Activated T-helper 2 cell treated with anti-CD3 and anti-CD28 coated beads, Interferon-gamma antibody, Interleukin-2, Interleukin-4, amounts not matched to agents 10 μg/mL and 5 μg/mL and 100 μg/mL, durations not matched to agents 14 hours and 24 hours and 36 hours (primary cell): ENCODE measurements around the gene SYT9. TPM values are rescaled to one million over a fixed set of nuclear protein-coding genes. Genes with fewer than 3 reads are reported as not detected.

Source experiments
- DNase-seq: peaks from one replicate; pipeline ENCODE4 v3.0.0; 2021; ENCODE audit warnings: low spot score
- H3K27ac Mint-ChIP-seq: one replicate; pipeline ENCODE4 v1.8.0; 2021; ENCODE audit warnings: mixed read lengths
- H3K27me3 Mint-ChIP-seq: one replicate; pipeline ENCODE4 v1.8.0; 2021; ENCODE audit warnings: low read depth, mixed read lengths
- H3K36me3 Mint-ChIP-seq: one replicate; pipeline ENCODE4 v1.8.0; 2021; ENCODE audit warnings: low read depth, mixed read lengths
- H3K4me1 Mint-ChIP-seq: one replicate; pipeline ENCODE4 v1.8.0; 2021; ENCODE audit warnings: low read depth, mixed read lengths
- H3K4me3 Mint-ChIP-seq: one replicate; pipeline ENCODE4 v1.8.0; 2021; ENCODE audit warnings: low read depth, mild to moderate bottlenecking, moderate library complexity, mixed read lengths
- H3K9me3 Mint-ChIP-seq: one replicate; pipeline ENCODE4 v1.8.0; 2021; ENCODE audit warnings: mixed read lengths
- intact Hi-C: fragments of 100-400 bp; cut with micrococcal nuclease; formaldehyde crosslinking; loops from one replicate; pipeline ENCODE4 v1.15.1; 2023
- total RNA-seq: library from RNA; stranded (reverse); gene quantifications from 2 replicates; pipeline ENCODE4 v1.2.3, GENCODE V29; 2022

The SYT9 gene
- total RNA-seq, 1 donor from 2014 or later = not detected

DNA sequence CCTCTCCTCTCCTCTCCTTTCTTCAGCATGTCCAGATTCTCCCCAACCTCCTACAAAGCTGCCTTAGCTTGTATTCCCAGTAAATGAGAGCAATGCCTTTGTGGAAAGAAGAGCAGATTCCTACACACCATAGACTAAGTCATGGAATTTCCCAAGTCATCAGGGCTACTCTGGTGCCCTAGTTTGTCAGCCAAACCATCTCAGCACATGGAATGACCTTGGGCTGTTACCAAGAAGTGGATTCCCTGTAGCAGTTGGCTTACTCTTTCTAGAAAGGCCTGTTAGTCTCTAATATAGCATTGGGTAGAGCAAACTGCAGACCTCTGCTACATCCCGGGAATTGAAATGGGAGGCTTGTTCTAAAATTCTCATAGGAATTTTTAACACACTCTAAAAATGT is 124.7 kb downstream of the SYT9 start:
- intact Hi-C loops = no loop called here
- no peaks in the 10 kb centered on the region for H3K4me1 Mint-ChIP-seq
- H3K4me3 Mint-ChIP-seq = no peak overlapping the region
- no peaks in the 10 kb centered on the region for H3K36me3 Mint-ChIP-seq
- H3K9me3 Mint-ChIP-seq = no peaks in the 10 kb centered on the region
- H3K27me3 Mint-ChIP-seq = peaks cover 2% of the 10 kb centered on the region
- no peak overlapping the region for H3K27ac Mint-ChIP-seq
- no peak for DNase-seq

DNA sequence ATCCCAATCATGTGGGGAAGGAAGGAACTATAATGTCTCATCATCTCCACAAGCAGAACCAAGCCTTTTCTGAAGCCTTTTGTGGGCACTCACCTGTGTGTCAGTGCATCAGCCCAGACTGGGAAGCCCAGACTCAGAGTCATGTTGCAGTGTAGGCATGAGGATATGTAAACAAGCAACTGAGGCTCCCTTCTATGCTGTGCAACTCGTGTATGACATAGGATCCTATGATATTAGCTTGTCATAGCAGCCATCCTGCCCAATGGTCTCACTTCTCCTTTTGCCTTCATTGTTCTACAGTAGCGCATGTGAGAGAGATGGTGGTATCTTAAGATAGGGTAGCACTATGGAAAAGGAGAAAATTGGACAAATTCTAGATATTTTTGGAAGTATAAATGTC is 130.2 kb downstream of the SYT9 start:
- Mint-ChIP-seq H3K27ac (no peak overlapping the region), H3K4me3 (no peak overlapping the region), H3K4me1 (no peaks in the 10 kb centered on the region), H3K36me3 (no peaks in the 10 kb centered on the region), H3K9me3 (no peaks in the 10 kb centered on the region), H3K27me3 (peaks cover 2% of the 10 kb centered on the region)
- intact Hi-C loops = no loop called here
- DNase-seq = no peak

DNA sequence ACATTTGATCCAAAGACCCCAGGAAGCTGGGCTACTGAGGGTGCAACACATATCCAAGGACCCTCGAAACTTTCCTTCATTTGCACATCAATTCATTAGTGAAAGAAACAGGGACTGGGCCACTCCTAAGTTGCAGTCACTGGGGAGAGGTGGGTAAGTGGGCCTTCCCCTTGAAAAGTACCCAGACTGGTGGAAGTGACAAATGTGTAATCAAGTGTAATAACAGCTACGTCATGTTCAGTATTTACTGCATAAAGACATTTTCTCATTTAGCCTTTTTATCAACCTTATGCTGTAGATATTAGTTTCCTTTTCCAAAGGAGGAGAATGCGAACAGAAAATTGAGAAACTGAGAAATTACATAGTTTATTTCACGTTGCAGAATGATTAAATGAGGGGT is 131.7 kb downstream of the SYT9 start:
- no peak overlapping the region for H3K4me3 Mint-ChIP-seq
- no peak overlapping the region for H3K27ac Mint-ChIP-seq
- no peaks in the 10 kb centered on the region for H3K36me3 Mint-ChIP-seq
- no peaks in the 10 kb centered on the region for H3K4me1 Mint-ChIP-seq
- no peak for DNase-seq
- intact Hi-C loops = no loop called here
- H3K9me3 Mint-ChIP-seq = no peaks in the 10 kb centered on the region
- no peaks in the 10 kb centered on the region for H3K27me3 Mint-ChIP-seq

DNA sequence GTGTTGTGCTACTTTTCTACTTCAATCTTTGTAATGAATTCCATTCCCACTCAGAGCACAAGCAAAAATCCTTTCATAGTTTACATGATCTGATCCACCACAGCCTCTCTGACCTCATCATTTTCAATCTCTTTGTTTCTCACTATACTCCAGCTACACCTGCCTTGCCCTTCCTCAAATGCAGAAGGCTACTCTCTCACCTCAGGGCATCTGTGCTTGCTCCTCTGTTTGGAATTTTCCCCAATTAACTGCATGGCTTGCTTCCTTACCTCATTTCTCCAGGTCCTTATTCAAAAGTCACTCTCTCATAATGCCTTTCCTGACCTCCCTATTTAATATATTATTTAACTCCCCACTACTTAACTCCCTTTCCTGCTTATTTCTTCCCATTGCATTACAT is 133.0 kb downstream of the SYT9 start:
- no peak for DNase-seq
- H3K9me3 Mint-ChIP-seq = no peaks in the 10 kb centered on the region
- H3K27ac Mint-ChIP-seq = no peak overlapping the region
- no peaks in the 10 kb centered on the region for H3K4me1 Mint-ChIP-seq
- intact Hi-C loops = no loop called here
- no peak overlapping the region for H3K4me3 Mint-ChIP-seq
- H3K27me3 Mint-ChIP-seq = no peaks in the 10 kb centered on the region
- H3K36me3 Mint-ChIP-seq = no peaks in the 10 kb centered on the region

DNA sequence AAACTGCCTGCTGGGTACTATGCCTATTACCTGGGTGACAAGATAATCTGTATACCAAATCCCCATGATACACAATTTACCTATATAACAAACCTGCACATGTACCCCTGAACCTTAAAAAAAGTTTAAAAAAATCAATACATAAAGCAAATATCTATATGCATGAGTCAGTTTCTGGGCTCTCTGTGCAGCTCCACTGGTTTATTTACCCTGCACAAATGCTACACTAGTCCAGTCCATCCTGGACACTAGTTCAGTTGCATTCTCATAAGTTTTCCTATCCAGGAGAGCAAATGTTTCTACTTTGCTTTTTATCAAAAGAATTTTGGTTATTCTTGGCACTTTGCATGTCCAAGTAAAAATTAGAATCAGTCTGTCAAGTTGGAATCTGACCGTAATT is 133.8 kb downstream of the SYT9 start:
- Mint-ChIP-seq H3K36me3 (no peaks in the 10 kb centered on the region), H3K4me3 (no peak overlapping the region), H3K27ac (no peak overlapping the region), H3K9me3 (no peaks in the 10 kb centered on the region), H3K4me1 (no peaks in the 10 kb centered on the region), H3K27me3 (no peaks in the 10 kb centered on the region)
- intact Hi-C loops = no loop called here
- no peak for DNase-seq

DNA sequence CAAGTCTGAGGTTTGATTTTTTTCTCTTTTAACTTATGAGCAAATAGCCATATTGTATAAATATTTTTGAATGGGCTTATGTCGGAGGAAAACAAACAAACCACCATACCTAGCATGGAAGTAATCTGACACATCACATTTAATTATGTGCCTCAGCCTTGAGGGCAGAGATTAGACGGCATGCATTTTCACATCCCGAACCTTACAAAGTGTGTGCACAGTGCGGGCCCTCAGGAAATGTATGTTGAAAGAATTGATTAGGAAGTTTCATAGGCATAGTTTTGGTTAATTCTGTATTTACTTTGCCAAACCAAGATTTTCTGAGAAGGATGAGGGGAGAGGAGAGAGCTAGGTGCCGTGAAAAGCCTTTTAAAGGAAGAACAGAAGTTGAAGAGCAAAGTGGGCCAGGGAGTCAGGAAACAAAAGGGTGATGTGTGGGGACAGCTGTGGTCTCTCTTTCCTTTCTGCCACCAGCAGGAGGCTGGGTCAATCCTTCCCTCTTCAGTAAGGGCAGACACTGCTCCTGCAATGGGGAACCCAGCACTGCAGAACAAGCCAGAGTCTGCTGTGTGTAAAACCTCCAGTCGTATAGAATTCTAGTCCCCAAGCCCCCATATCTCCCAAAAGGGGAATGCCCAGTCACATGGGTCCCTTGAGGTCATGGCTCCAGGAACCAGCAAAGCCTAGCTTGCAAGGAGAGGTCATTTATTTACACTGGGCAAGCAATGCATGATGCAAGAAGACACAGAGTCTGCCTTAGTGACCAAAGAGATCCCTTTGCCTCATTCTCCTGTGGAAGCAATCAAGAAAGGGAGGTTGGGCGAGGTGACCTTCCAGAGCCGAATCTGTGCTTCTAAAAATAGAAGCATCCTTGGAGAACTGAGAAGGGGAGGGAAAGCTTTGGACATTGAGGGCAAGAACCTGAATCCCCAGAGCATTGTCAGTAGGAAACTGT is 162.5 kb downstream of the SYT9 start:
- intact Hi-C loops = no loop called here
- H3K36me3 Mint-ChIP-seq = no peaks in the 10 kb centered on the region
- H3K27me3 Mint-ChIP-seq = peaks cover 3% of the 10 kb centered on the region
- H3K4me3 Mint-ChIP-seq = no peak overlapping the region
- no peaks in the 10 kb centered on the region for H3K9me3 Mint-ChIP-seq
- no peak overlapping the region for H3K27ac Mint-ChIP-seq
- no peaks in the 10 kb centered on the region for H3K4me1 Mint-ChIP-seq
- DNase-seq = no peak

DNA sequence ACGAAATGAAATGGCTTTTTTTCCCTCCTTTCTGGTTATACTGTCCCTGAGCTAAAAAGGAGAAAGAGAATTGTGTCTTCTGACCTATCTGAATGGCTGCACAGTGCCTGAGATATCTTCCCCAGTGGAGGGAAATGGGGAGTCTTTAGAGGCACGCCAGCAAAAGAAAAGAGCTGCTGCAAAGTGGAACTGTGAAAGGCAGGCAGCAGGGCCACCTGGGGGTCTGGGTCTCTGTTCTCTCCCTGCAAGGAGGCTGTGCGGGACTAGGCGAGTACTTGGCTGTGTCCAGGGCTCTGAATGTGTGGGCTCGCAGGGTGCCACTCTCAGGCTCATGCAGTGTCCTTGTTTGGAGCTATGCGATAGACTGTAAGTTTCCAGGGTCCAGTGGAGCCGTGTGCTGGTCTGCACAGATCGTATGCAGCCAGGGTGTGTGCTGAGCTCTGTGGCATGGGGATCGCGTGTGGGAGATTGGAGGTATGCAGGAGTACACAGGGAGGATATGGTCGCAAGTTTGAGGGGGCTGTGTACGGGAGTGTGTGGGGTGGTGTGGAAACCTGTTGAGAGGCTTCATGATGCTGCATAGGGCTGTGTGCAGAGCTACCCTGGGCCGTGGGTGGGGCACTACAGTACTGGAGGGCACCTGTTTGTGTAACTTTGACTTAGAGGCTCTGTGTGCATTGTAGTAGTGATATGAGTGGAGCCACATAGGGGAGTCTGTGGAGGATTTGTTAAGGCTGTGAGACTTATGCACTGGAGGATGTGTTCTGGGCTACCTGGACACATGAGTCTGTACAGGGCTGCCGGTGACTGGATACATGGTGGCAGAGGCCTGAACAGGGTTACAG is 163.5 kb downstream of the SYT9 start:
- peaks cover 3% of the 10 kb centered on the region for H3K27me3 Mint-ChIP-seq
- no peaks in the 10 kb centered on the region for H3K9me3 Mint-ChIP-seq
- DNase-seq = no peak
- no peak overlapping the region for H3K4me3 Mint-ChIP-seq
- intact Hi-C loops = no loop called here
- no peak overlapping the region for H3K27ac Mint-ChIP-seq
- no peaks in the 10 kb centered on the region for H3K4me1 Mint-ChIP-seq
- no peaks in the 10 kb centered on the region for H3K36me3 Mint-ChIP-seq

DNA sequence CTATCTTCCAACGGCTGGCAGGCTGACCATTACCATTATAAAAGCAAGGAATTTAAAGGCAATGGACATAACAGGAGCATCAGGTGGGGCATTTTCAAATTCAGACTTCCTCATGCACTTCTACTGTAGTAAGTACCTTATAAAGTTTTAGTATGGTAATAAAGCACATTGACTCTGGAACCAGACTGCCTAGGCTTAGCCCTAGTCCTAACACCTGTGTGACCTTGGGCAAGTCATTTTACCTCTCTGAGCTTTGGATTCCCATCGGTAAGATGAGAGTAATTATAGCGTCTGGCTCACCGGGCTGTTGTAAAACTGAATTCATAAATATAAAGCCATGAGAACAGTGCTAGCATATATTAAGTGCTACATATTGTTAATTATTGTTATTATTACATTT is 164.4 kb downstream of the SYT9 start:
- Mint-ChIP-seq H3K27ac (no peak overlapping the region), H3K4me1 (no peaks in the 10 kb centered on the region), H3K4me3 (no peak overlapping the region), H3K36me3 (no peaks in the 10 kb centered on the region), H3K27me3 (peaks cover 2% of the 10 kb centered on the region), H3K9me3 (no peaks in the 10 kb centered on the region)
- intact Hi-C loops = no loop called here
- DNase-seq = no peak

DNA sequence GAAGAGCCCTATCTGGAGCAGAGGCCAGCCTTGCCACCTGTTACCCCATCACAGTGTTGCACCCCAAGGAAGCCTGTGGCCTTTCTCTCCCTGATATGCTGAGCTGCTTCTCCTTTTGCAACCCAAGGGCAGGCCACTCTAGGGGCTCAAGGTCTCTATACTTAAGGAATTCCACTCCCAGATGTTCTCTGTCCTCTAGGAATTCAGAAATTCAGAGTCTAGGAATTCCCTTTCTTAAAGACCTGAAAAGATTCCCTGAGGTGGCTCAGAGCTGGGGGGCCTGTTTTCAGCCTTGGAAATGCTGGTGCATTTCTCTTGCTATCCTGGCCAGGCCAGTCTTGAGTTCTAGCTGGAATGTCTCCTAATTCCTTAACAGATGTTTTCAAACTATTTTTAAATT is 165.6 kb downstream of the SYT9 start:
- intact Hi-C loops = no loop called here
- Mint-ChIP-seq H3K4me1 (no peaks in the 10 kb centered on the region), H3K36me3 (no peaks in the 10 kb centered on the region), H3K27me3 (peaks cover 2% of the 10 kb centered on the region), H3K4me3 (no peak overlapping the region), H3K27ac (no peak overlapping the region), H3K9me3 (no peaks in the 10 kb centered on the region)
- DNase-seq = no peak

DNA sequence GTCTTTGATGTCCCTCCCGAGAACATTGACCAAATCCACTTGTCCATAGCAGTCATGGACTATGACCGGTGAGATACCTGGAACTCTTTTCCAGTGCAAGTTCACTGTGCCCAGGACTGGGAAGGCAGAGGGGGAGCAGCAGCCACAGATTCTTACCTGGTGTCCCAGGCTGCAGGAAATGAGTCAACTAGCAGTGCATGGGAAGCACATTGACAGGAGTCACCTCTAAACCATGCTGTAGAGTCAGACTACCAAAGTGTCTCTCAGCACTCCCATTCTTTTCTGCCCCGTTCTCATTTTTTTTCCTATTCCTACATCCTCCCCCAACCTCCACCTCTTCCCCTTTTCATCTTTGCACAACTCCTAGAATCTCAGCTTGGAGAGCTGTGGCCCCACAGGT is 166.4 kb downstream of the SYT9 start:
- Mint-ChIP-seq H3K36me3 (no peaks in the 10 kb centered on the region), H3K27ac (no peak overlapping the region), H3K4me3 (no peak overlapping the region), H3K9me3 (no peaks in the 10 kb centered on the region), H3K27me3 (peaks cover 2% of the 10 kb centered on the region), H3K4me1 (peaks cover 3% of the 10 kb centered on the region)
- DNase-seq = no peak
- intact Hi-C loops = no loop called here

DNA sequence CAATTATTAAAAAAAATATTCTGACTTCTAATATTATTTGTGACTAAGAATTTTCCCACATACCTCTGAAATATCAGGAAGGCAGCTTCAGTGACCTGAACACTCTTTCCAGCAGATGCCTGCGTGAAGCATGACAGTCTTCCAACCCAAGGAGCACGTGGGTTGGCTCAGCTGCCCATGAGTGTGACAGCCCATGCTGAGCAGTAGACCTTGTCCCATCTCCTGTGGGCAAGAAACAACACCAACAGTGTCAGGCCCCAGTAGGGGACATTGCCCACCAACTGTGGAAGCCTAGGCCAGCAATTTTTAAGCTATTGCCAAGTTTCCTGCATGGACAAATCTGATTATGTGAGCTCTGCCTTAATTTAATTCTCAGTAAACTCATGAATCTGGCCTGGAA is 167.2 kb downstream of the SYT9 start:
- Mint-ChIP-seq H3K27me3 (peaks cover 2% of the 10 kb centered on the region), H3K27ac (no peak overlapping the region), H3K4me3 (no peak overlapping the region), H3K4me1 (peaks cover 4% of the 10 kb centered on the region), H3K9me3 (no peaks in the 10 kb centered on the region), H3K36me3 (no peaks in the 10 kb centered on the region)
- intact Hi-C loops = no loop called here
- no peak for DNase-seq

DNA sequence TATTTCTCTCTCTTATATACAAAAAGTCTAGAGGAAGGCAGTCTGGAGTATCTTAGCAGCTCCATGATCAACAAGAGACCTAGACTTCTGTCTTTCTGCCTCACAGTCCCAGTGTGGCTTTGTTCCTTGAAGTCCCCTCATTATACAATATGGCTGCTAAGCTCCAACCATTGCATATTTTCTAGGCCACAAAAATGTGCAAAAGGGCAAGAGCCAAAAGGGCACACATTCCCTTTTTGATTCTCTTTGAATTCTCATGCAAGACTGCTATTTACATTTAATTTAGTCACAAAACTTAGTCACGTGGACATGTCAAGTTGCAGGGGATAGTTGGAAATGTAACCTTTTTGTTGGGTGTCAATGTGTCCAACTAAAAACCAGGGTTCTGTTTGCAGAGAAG is 169.4 kb downstream of the SYT9 start:
- DNase-seq = no peak
- no peaks in the 10 kb centered on the region for H3K9me3 Mint-ChIP-seq
- H3K36me3 Mint-ChIP-seq = no peaks in the 10 kb centered on the region
- intact Hi-C loops = no loop called here
- H3K27ac Mint-ChIP-seq = no peak overlapping the region
- H3K4me1 Mint-ChIP-seq = peaks cover 4% of the 10 kb centered on the region
- no peak overlapping the region for H3K4me3 Mint-ChIP-seq
- H3K27me3 Mint-ChIP-seq = no peaks in the 10 kb centered on the region
